Keratinocyte (primary cell): ENCODE measurements around the gene DIS3L2. TPM values are rescaled to one million over a fixed set of nuclear protein-coding genes. Genes with fewer than 3 reads are reported as not detected.

Experiments
- DNase-seq: peaks from one replicate; pipeline ENCODE4 v3.0.0-alpha.2; 2011; ENCODE audit warnings: low read depth, missing footprints, low spot score
- FAIRE-seq: peaks from 2 replicates; lab custom pipeline; 2011; peaks lifted over from hg19 to GRCh38; lab: Jason Lieb, UNC
- H2AFZ ChIP-seq: 2 replicates; pipeline ENCODE4 v1.6.0; 2012; ENCODE audit warnings: low read length, control low read depth, inconsistent platforms; ENCODE audit not compliant: control insufficient read depth
- H3K27ac ChIP-seq: 2 replicates; pipeline ENCODE4 v1.5.1; 2011; ENCODE audit warnings: low read length; ENCODE audit not compliant: control insufficient read depth, insufficient read depth
- H3K27me3 ChIP-seq: 3 replicates; pipeline ENCODE4 v1.6.0; 2011; ENCODE audit warnings: low read length; ENCODE audit not compliant: control insufficient read depth, insufficient read depth; ENCODE audit errors: extremely low read depth
- H3K36me3 ChIP-seq, 2 experiments: 2 replicates in 1 of 2; 3 replicates in 1 of 2; pipeline ENCODE4 v1.5.1; 2011; ENCODE audit warnings: low read length in 2 of 2, mild to moderate bottlenecking in 1 of 2; ENCODE audit not compliant: control insufficient read depth in 2 of 2, insufficient read depth in 2 of 2; ENCODE audit errors: extremely low read depth in 1 of 2
- H3K4me1 ChIP-seq: 3 replicates; pipeline ENCODE4 v1.5.1; 2011; ENCODE audit warnings: low read length; ENCODE audit not compliant: control insufficient read depth, insufficient read depth; ENCODE audit errors: extremely low read depth
- H3K4me2 ChIP-seq: 3 replicates; pipeline ENCODE4 v1.6.0; 2011; ENCODE audit warnings: low read depth, low read length; ENCODE audit not compliant: control insufficient read depth, insufficient read depth; ENCODE audit errors: extremely low read depth
- H3K4me3 ChIP-seq, 3 experiments: fragments of 200-600 bp in 1 of 3; sonication (generic) in 1 of 3; 2 replicates in 2 of 3; 3 replicates in 1 of 3; pipeline ENCODE4 v1.5.1; 2011 to 2016; ENCODE audit warnings: low read length in 3 of 3, mild to moderate bottlenecking in 3 of 3, control low read depth in 2 of 3, inconsistent platforms in 1 of 3, low read depth in 1 of 3, mixed read lengths in 1 of 3, mixed run types in 1 of 3, moderate library complexity in 1 of 3; ENCODE audit not compliant: control insufficient read depth in 2 of 3, insufficient read depth in 2 of 3; ENCODE audit errors: extremely low read depth in 1 of 3
- H3K79me2 ChIP-seq: 2 replicates; pipeline ENCODE4 v1.6.0; 2012; ENCODE audit warnings: low read length; ENCODE audit not compliant: control insufficient read depth, insufficient read depth
- H3K9ac ChIP-seq: 3 replicates; pipeline ENCODE4 v1.6.0; 2011; ENCODE audit warnings: low read length; ENCODE audit not compliant: control insufficient read depth, insufficient read depth; ENCODE audit errors: extremely low read depth
- H3K9me1 ChIP-seq: 3 replicates; pipeline ENCODE4 v1.6.0; 2011; ENCODE audit warnings: low read length; ENCODE audit not compliant: control insufficient read depth, insufficient read depth; ENCODE audit errors: extremely low read depth
- H3K9me3 ChIP-seq: 2 replicates; pipeline ENCODE4 v1.5.1; 2012; ENCODE audit warnings: low read depth, low read length; ENCODE audit not compliant: control insufficient read depth
- H4K20me1 ChIP-seq: 3 replicates; pipeline ENCODE4 v1.6.0; 2011; ENCODE audit warnings: low read length; ENCODE audit not compliant: control insufficient read depth, insufficient read depth; ENCODE audit errors: extremely low read depth
- EZH2 ChIP-seq: IDR thresholded peaks from one replicate; pipeline ENCODE4 v1.6.1; 2012; ENCODE audit warnings: inconsistent platforms, mild to moderate bottlenecking, low read length, moderate library complexity
- dilution Hi-C: fragments of 300-500 bp; cut with MboI; formaldehyde crosslinking; loops from one replicate; pipeline ENCODE4 v1.7.0; 2020; ENCODE audit warnings: low sequenced_read_pairs; ENCODE audit not compliant: extremely low pct_ligation_motif_present
- polyA plus RNA-seq, 5 experiments: library from polyadenylated mRNA; depleted of rRNA in 3 of 5; stranded (reverse) in 3 of 5; stranded (forward) in 1 of 5; unstranded in 1 of 5; fragments of >200 nt; gene quantifications; 1 replicate in 1 of 5; 2 replicates in 3 of 5; 3 replicates in 1 of 5; pipeline versions ENCODE4 v1.2.1 to v1.2.3, GENCODE V29; 2011 to 2012; ENCODE audit warnings: missing spikeins in 2 of 5, low read depth in 1 of 5, low replicate concordance in 1 of 5
- TF ChIP-seq, protein P1 (sequence below), 3 experiments: IDR thresholded peaks in 1 of 3; conservative IDR thresholded peaks in 1 of 3; optimal IDR thresholded peaks in 1 of 3; 2 replicates in 2 of 3; 3 replicates in 1 of 3; pipeline versions ENCODE3 to v1.5.1; 2011; ENCODE audit warnings: low read length in 3 of 3, mild to moderate bottlenecking in 3 of 3, moderate library complexity in 2 of 3, control low read depth in 1 of 3, inconsistent platforms in 1 of 3; ENCODE audit not compliant: insufficient read depth in 2 of 3; ENCODE audit errors: extremely low read depth in 1 of 3

Gene DIS3L2
- polyA plus RNA-seq, 1 donor (not counting 4 experiments of a cell fraction or from before 2014, with no cell fraction given), result 8.6 TPM

- H2AFZ ChIP-seq, result no peak overlapping the region
- no peaks in the 10 kb centered on the region for H3K36me3 ChIP-seq
- H3K79me2 ChIP-seq, result peaks cover 3% of the 10 kb centered on the region
- H3K9ac ChIP-seq, result no peak overlapping the region
- H3K4me3 ChIP-seq, result no peak overlapping the region
- no peak overlapping the region for H3K4me2 ChIP-seq
- TF ChIP-seq, protein P1, sequence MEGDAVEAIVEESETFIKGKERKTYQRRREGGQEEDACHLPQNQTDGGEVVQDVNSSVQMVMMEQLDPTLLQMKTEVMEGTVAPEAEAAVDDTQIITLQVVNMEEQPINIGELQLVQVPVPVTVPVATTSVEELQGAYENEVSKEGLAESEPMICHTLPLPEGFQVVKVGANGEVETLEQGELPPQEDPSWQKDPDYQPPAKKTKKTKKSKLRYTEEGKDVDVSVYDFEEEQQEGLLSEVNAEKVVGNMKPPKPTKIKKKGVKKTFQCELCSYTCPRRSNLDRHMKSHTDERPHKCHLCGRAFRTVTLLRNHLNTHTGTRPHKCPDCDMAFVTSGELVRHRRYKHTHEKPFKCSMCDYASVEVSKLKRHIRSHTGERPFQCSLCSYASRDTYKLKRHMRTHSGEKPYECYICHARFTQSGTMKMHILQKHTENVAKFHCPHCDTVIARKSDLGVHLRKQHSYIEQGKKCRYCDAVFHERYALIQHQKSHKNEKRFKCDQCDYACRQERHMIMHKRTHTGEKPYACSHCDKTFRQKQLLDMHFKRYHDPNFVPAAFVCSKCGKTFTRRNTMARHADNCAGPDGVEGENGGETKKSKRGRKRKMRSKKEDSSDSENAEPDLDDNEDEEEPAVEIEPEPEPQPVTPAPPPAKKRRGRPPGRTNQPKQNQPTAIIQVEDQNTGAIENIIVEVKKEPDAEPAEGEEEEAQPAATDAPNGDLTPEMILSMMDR (optimal IDR thresholded peaks at IDR 0.05 in 1 of 3, IDR thresholded peaks at IDR 0.05 in 1 of 3, conservative IDR thresholded peaks at IDR 0.05 in 1 of 3; ENCODE audit: extremely low read depth in 1 of 3, insufficient read depth in 2 of 3, low read length in 3 of 3), result no peak
- TF ChIP-seq EZH2, result no peak
- H3K27ac ChIP-seq, result no peak overlapping the region
- dilution Hi-C loops, result no loop called here
- peaks cover 3% of the 10 kb centered on the region for H4K20me1 ChIP-seq
- H3K9me1 ChIP-seq, result no peaks in the 10 kb centered on the region
- H3K4me1 ChIP-seq, result peaks cover 14% of the 10 kb centered on the region
- FAIRE-seq (peak; percentile 39), DNase-seq (no peak)
- H3K9me3 ChIP-seq, result no peaks in the 10 kb centered on the region
- no peaks in the 10 kb centered on the region for H3K27me3 ChIP-seq
These were observed 114.3 kb downstream of the DIS3L2 start for GRCh38 chr2:232075859-232076258.

GRCh38 chr2:232076272-232076671 is 114.8 kb downstream of the DIS3L2 start:
- no peaks in the 10 kb centered on the region for H3K9me1 ChIP-seq
- no peak overlapping the region for H3K27ac ChIP-seq
- FAIRE-seq (no peak), DNase-seq (no peak)
- no peaks in the 10 kb centered on the region for H3K9me3 ChIP-seq
- peaks cover 3% of the 10 kb centered on the region for H4K20me1 ChIP-seq
- dilution Hi-C loops, result no loop called here
- no peaks in the 10 kb centered on the region for H3K27me3 ChIP-seq
- TF ChIP-seq, protein P1 (optimal IDR thresholded peaks at IDR 0.05 in 1 of 3, IDR thresholded peaks at IDR 0.05 in 1 of 3, conservative IDR thresholded peaks at IDR 0.05 in 1 of 3; ENCODE audit: extremely low read depth in 1 of 3, insufficient read depth in 2 of 3, low read length in 3 of 3), result no peak
- TF ChIP-seq EZH2, result no peak
- H3K9ac ChIP-seq, result no peak overlapping the region
- peaks cover 3% of the 10 kb centered on the region for H3K79me2 ChIP-seq
- no peak overlapping the region for H3K4me3 ChIP-seq
- H2AFZ ChIP-seq, result no peak overlapping the region
- H3K4me1 ChIP-seq, result peaks cover 14% of the 10 kb centered on the region
- no peak overlapping the region for H3K4me2 ChIP-seq
- H3K36me3 ChIP-seq, result no peaks in the 10 kb centered on the region
